HepG2 (cell line): Measurements from ENCODE around the gene NAB1. TPM values are rescaled to one million over a fixed set of nuclear protein-coding genes. Genes with fewer than 3 reads are reported as not detected.

Experiments used
- ATAC-seq: fragments of 200-7000 bp; cut with Tn5 transposase; 3 replicates; pipeline ENCODE4 v1.9.1; 2020; ENCODE audit warnings: mild to moderate bottlenecking, moderate library complexity
- BruUV-seq: library from RNA; stranded (reverse); fragments of 400-500 nt; replicated peaks from 2 replicates; lab custom pipeline; 2021; lab: Mats Ljungman, UMichigan
- CTCF ChIA-PET: fragments of 300-600 bp; formaldehyde crosslinking; extraction: SDS; loops from one replicate; lab custom pipeline; 2021; ENCODE audit warnings: low total read pairs, inconsistent platforms, low intra/inter-chr PET ratio; lab: Yijun Ruan, JAX
- POLR2A ChIA-PET: fragments of 350-600 bp; sonication (Branson Sonifier 250); formaldehyde crosslinking; loops from one replicate; lab custom pipeline; 2020; ENCODE audit warnings: antibody characterized with exemption, inconsistent platforms; lab: Yijun Ruan, JAX
- DNase-seq: peaks from one replicate; pipeline ENCODE4 v3.0.0-alpha.2; 2015; ENCODE audit warnings: low spot score
- FAIRE-seq: peaks from 3 replicates; lab custom pipeline; 2011; peaks lifted over from hg19 to GRCh38; lab: Jason Lieb, UNC
- H2AFZ ChIP-seq: one replicate; pipeline ENCODE4 v1.6.1; 2011; ENCODE audit warnings: low read length, inconsistent platforms
- H3K27ac ChIP-seq: fragments of 300-600 bp; 3 replicates; pipeline ENCODE4 v1.8.0; 2011; ENCODE audit warnings: mixed run types, mild to moderate bottlenecking, mixed read lengths, low read length, inconsistent platforms; ENCODE audit not compliant: insufficient read depth; ENCODE audit errors: extremely low read length
- H3K27me3 ChIP-seq, 2 experiments: fragments of 200-600 bp in 1 of 2; 2 replicates in 1 of 2; 3 replicates in 1 of 2; pipeline versions ENCODE4 v1.6.0 to v1.8.0; 2011; ENCODE audit warnings: low read length in 2 of 2, mild to moderate bottlenecking in 2 of 2, moderate library complexity in 2 of 2, inconsistent platforms in 1 of 2; ENCODE audit not compliant: insufficient read depth in 2 of 2, control insufficient read depth in 1 of 2
- H3K36me3 ChIP-seq, 2 experiments: fragments of 200-600 bp in 1 of 2; replicated peaks in 1 of 2; 2 replicates in 1 of 2; 3 replicates in 1 of 2; pipeline versions ENCODE4 v1.5.1 to v1.8.0; 2011; ENCODE audit warnings: low read length in 2 of 2, inconsistent platforms in 1 of 2; ENCODE audit not compliant: insufficient read depth in 2 of 2, control insufficient read depth in 1 of 2
- H3K4me1 ChIP-seq: 2 replicates; pipeline ENCODE4 v1.5.1; 2012; ENCODE audit warnings: low read length, inconsistent platforms; ENCODE audit not compliant: insufficient read depth
- H3K4me2 ChIP-seq: 2 replicates; pipeline ENCODE4 v1.6.0; 2011; ENCODE audit warnings: low read depth, low read length, inconsistent platforms
- H3K4me3 ChIP-seq, 3 experiments: fragments of 200-600 bp in 1 of 3; sonication (generic), shearing (Covaris generic) in 1 of 3; replicated peaks in 1 of 3; 2 replicates each; pipeline ENCODE4 v1.5.1; 2011 to 2016; ENCODE audit warnings: low read length in 3 of 3, inconsistent platforms in 2 of 3, low read depth in 2 of 3, mild to moderate bottlenecking in 2 of 3, control low read depth in 1 of 3, mixed read lengths in 1 of 3; ENCODE audit not compliant: insufficient read depth in 1 of 3
- H3K79me2 ChIP-seq: one replicate; pipeline ENCODE4 v1.6.1; 2011; ENCODE audit warnings: low read length, inconsistent platforms; ENCODE audit not compliant: insufficient read depth
- H3K9ac ChIP-seq: 2 replicates; pipeline ENCODE4 v1.6.0; 2011; ENCODE audit warnings: mild to moderate bottlenecking, low read depth, low read length, inconsistent platforms; ENCODE audit not compliant: insufficient read depth
- H3K9me3 ChIP-seq: 2 replicates; pipeline ENCODE4 v1.5.1; 2012; ENCODE audit warnings: mild to moderate bottlenecking, low read length
- H4K20me1 ChIP-seq: 2 replicates; pipeline ENCODE4 v1.6.0; 2011; ENCODE audit warnings: inconsistent platforms, mild to moderate bottlenecking, low read length, moderate library complexity; ENCODE audit not compliant: insufficient read depth
- IKZF4 ChIP-seq: sonication (generic); formaldehyde crosslinking; IDR thresholded peaks from 2 replicates; pipeline ENCODE4 v1.5.1; 2020; ENCODE audit warnings: borderline replicate concordance, mild to moderate bottlenecking, low read depth, missing genetic modification reagents; ENCODE audit errors: not compliant biosample characterization
- MED8 ChIP-seq: sonication (generic); formaldehyde crosslinking; IDR thresholded peaks from 2 replicates; pipeline ENCODE4 v1.8.1; 2023; ENCODE audit warnings: mild to moderate bottlenecking, missing genetic modification reagents; ENCODE audit not compliant: insufficient replicate concordance
- NFYB ChIP-seq: sonication (generic); formaldehyde crosslinking; IDR thresholded peaks from 2 replicates; pipeline ENCODE4 v1.4.0; 2020; ENCODE audit warnings: missing genetic modification reagents
- SOX13 ChIP-seq, 3 experiments: fragments of 450-650 bp in 1 of 3; sonication (generic) in 1 of 3; formaldehyde crosslinking in 1 of 3; IDR thresholded peaks in 2 of 3; conservative IDR thresholded peaks in 1 of 3; 2 replicates each; pipeline versions ENCODE4 v1.5.0 to v1.6.1; 2016 to 2020; ENCODE audit warnings: antibody characterized with exemption in 1 of 3, mild to moderate bottlenecking in 1 of 3, missing compliant biosample characterization in 1 of 3, missing genetic modification reagents in 1 of 3, moderate library complexity in 1 of 3
- WGBS: methylation state at CpG from one replicate; pipeline ENCODE4 v1.1.6; 2017; ENCODE audit warnings: low lambda C conversion rate; 5-methylcytosine and 5-hydroxymethylcytosine counted together
- in situ Hi-C: cut with HindIII; loops from 2 replicates; pipeline ENCODE4 v1.10.0; 2017; ENCODE audit warnings: low pct_unique_long_range_greater_than_20kb; ENCODE audit not compliant: extremely low pct_ligation_motif_present
- intact Hi-C: fragments of 100-400 bp; cut with micrococcal nuclease; formaldehyde crosslinking; loops from one replicate; pipeline ENCODE4 v1.10.0; 2022; ENCODE audit not compliant: unreplicated experiment
- polyA plus RNA-seq, 8 experiments: library from polyadenylated mRNA; depleted of rRNA in 3 of 8; stranded (reverse) in 7 of 8; unstranded in 1 of 8; fragments of >200 nt; fragmentation: Illumina TruSeq in 4 of 8; extraction: Trizol in 4 of 8; gene quantifications; 2 replicates each; pipeline versions ENCODE4 v1.2.1 to v1.2.3, GENCODE V29; 2011 to 2016; ENCODE audit warnings: low read depth in 4 of 8, missing spikeins in 1 of 8, mixed read lengths in 1 of 8; ENCODE audit not compliant: insufficient read depth in 1 of 8
- total RNA-seq, 5 experiments: library from RNA; depleted of rRNA; stranded (reverse); fragments of >200 nt; fragmentation: Illumina TruSeq; extraction: Trizol; gene quantifications; 2 replicates each; pipeline ENCODE4 v1.2.3, GENCODE V29; 2016; ENCODE audit warnings: low read depth in 1 of 5
- TF ChIP-seq, protein P1 (sequence below): sonication (generic); formaldehyde crosslinking; IDR thresholded peaks from 2 replicates; pipeline ENCODE4 v1.5.0; 2020; ENCODE audit warnings: mild to moderate bottlenecking, missing genetic modification reagents

Gene NAB1
- total and polyA plus RNA-seq, 2 of the 13 experiments (the other 11 are each of a cell fraction or from before 2014, with no cell fraction given): 24.5 to 46.0 TPM

DNA sequence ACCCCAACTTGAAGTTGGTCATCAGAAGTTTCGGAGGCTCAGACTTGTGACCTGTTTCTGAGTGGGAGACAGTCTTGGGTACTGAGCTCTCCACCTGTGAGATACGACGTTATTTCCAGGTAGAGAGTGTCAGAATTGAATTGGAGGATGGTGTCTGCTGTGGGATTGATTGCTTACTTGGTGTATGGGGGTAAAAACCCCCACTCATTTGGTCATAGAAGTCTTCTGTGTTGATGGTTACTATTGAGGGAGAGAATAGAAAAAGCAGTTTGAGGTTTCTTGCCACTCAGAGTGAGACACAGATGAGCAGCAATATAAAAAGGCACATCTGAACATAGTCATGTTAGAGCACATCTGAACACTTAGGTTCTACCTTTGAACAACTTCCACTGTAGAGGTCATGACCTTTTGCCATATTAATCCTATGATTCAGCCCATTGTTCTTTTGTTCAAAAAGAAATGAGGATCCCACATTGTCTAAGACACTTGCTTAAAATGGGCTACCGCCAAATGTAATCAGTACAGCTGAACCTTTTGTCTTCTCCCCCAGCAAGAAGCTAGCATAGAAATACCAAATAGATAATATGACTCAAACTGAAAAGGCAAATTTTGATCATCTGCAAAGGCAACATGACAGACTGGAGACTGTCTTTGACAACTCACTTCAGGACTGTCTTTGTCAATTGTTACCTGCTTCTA is 73.3 kb downstream of the NAB1 start:
- TF ChIP-seq, protein P1, sequence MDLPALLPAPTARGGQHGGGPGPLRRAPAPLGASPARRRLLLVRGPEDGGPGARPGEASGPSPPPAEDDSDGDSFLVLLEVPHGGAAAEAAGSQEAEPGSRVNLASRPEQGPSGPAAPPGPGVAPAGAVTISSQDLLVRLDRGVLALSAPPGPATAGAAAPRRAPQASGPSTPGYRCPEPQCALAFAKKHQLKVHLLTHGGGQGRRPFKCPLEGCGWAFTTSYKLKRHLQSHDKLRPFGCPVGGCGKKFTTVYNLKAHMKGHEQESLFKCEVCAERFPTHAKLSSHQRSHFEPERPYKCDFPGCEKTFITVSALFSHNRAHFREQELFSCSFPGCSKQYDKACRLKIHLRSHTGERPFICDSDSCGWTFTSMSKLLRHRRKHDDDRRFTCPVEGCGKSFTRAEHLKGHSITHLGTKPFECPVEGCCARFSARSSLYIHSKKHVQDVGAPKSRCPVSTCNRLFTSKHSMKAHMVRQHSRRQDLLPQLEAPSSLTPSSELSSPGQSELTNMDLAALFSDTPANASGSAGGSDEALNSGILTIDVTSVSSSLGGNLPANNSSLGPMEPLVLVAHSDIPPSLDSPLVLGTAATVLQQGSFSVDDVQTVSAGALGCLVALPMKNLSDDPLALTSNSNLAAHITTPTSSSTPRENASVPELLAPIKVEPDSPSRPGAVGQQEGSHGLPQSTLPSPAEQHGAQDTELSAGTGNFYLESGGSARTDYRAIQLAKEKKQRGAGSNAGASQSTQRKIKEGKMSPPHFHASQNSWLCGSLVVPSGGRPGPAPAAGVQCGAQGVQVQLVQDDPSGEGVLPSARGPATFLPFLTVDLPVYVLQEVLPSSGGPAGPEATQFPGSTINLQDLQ (CRISPR knock-in tag): no peak
- TF ChIP-seq MED8 (no peak), IKZF4 (CRISPR knock-in tag) (no peak), SOX13 (IDR thresholded peaks at IDR 0.05) (no peak), SOX13 (CRISPR knock-in tag; conservative IDR thresholded peaks at IDR 0.05 in 1 of 2, IDR thresholded peaks at IDR 0.05 in 1 of 2) (peak in 1 of 2 experiments; percentile 9; a peak in 1 of 4 replicates), NFYB (CRISPR knock-in tag) (no peak)

More for the DNA sequence above, 73.3 kb downstream of the NAB1 start:
- Histone ChIP-seq H3K79me2 (no peaks in the 10 kb centered on the region), H3K27ac (no peak overlapping the region), H3K9me3 (no peaks in the 10 kb centered on the region), H2AFZ (no peak overlapping the region), H4K20me1 (no peaks in the 10 kb centered on the region), H3K36me3 (no peaks in the 10 kb centered on the region), H3K27me3 (peaks cover 2 to 13% of the 10 kb centered on the region in 2 experiments; a peak in 4 of 5 replicates), H3K4me3 (no peak overlapping the region), H3K4me2 (no peak overlapping the region), H3K9ac (no peak overlapping the region), H3K4me1 (no peaks in the 10 kb centered on the region)
- ATAC-seq (no peak), FAIRE-seq (no peak), DNase-seq (no peak)
- in situ Hi-C loops: no loop called here
- intact Hi-C loops: no loop called here
- 62% methylated on average over 4 of the region's 4 CpGs for WGBS
- ChIA-PET POLR2A (no interaction called here), CTCF (no interaction called here)
- BruUV-seq: no TSS peak
